ENCODE measurements around the gene VAMP2.

GRCh38 chr17:8121681-8122421 lies 40.9 kb downstream of the VAMP2 start:
- peak; percentile 25 to 64 (median 35) for TF ChIP-seq CTCF (IDR thresholded peaks at IDR 0.05)
- no peak for TF ChIP-seq POLR2A (IDR thresholded peaks at IDR 0.05)
- no peak for TF ChIP-seq EP300 (IDR thresholded peaks at IDR 0.05)

All from ovary (tissue), 3 donors.